IMR-90 (cell line): ENCODE data around the gene SLC1A5. TPM values are rescaled to one million over a fixed set of nuclear protein-coding genes. Genes with fewer than 3 reads are reported as not detected.

ENCODE experiments used
- ATAC-seq: fragments of 200-7000 bp; cut with Tn5 transposase; 2 replicates; pipeline ENCODE4 v1.9.1; 2020; ENCODE audit warnings: low read depth, mild to moderate bottlenecking, moderate library complexity
- BruUV-seq: library from RNA; stranded (reverse); fragments of 400-500 nt; replicated peaks from 2 replicates; lab custom pipeline; 2021; lab: Mats Ljungman, UMichigan
- CTCF ChIA-PET: fragments of 300-600 bp; formaldehyde crosslinking; extraction: SDS; loops from one replicate; lab custom pipeline; 2021; ENCODE audit warnings: antibody characterized with exemption; lab: Yijun Ruan, JAX
- POLR2A ChIA-PET: fragments of 300-600 bp; sonication (Branson Sonifier 250); formaldehyde crosslinking; loops from one replicate; lab custom pipeline; 2022; ENCODE audit warnings: antibody characterized with exemption; ENCODE audit not compliant: unreplicated experiment; lab: Charles Lee
- DNase-seq: peaks from one replicate; pipeline ENCODE4 v3.0.0; 2013
- H2AFZ ChIP-seq: replicated peaks from 2 replicates; pipeline ENCODE3; 2013; ENCODE audit warnings: low read length, mild to moderate bottlenecking; ENCODE audit not compliant: poor library complexity
- H2AK5ac ChIP-seq: 2 replicates; pipeline ENCODE4 v1.6.1; 2013; ENCODE audit warnings: low read depth, low read length, inconsistent platforms
- H2AK9ac ChIP-seq: replicated peaks from 2 replicates; pipeline ENCODE3; 2013; ENCODE audit warnings: mild to moderate bottlenecking, low read depth, low read length, moderate library complexity; ENCODE audit not compliant: poor library complexity
- H2BK120ac ChIP-seq: 2 replicates; pipeline ENCODE4 v1.6.1; 2013; ENCODE audit warnings: low read depth, low read length, inconsistent platforms
- H2BK15ac ChIP-seq: 3 replicates; pipeline ENCODE4 v1.6.1; 2013; ENCODE audit warnings: low read depth, low read length, inconsistent platforms
- H2BK20ac ChIP-seq: 2 replicates; pipeline ENCODE4 v1.6.1; 2013; ENCODE audit warnings: low read depth, mild to moderate bottlenecking, inconsistent platforms, low read length, moderate library complexity
- H2BK5ac ChIP-seq: 2 replicates; pipeline ENCODE4 v1.6.1; 2013; ENCODE audit warnings: mild to moderate bottlenecking, low read depth, low read length, inconsistent platforms; ENCODE audit not compliant: poor library complexity, severe bottlenecking
- H3K14ac ChIP-seq: replicated peaks from 2 replicates; pipeline ENCODE4 v1.6.1; 2013; ENCODE audit warnings: low read depth, low read length, inconsistent platforms
- H3K18ac ChIP-seq: 2 replicates; pipeline ENCODE4 v1.6.1; 2013; ENCODE audit warnings: low read depth, low read length, control low read depth
- H3K23ac ChIP-seq: 2 replicates; pipeline ENCODE4 v1.6.1; 2013; ENCODE audit warnings: low read depth, low read length, inconsistent platforms
- H3K27ac ChIP-seq: 2 replicates; pipeline ENCODE4 v1.5.1; 2013; ENCODE audit warnings: mild to moderate bottlenecking, control low read depth, low read length; ENCODE audit not compliant: insufficient read depth
- H3K27me3 ChIP-seq: 2 replicates; pipeline ENCODE4 v1.6.1; 2013; ENCODE audit warnings: low read length; ENCODE audit not compliant: control insufficient read depth, insufficient read depth
- H3K36me3 ChIP-seq: 2 replicates; pipeline ENCODE4 v1.6.1; 2013; ENCODE audit warnings: low read length, mixed read lengths; ENCODE audit not compliant: control insufficient read depth, insufficient read depth
- H3K4ac ChIP-seq: 2 replicates; pipeline ENCODE4 v1.6.1; 2013; ENCODE audit warnings: low read depth, low read length, inconsistent platforms
- H3K4me1 ChIP-seq: 2 replicates; pipeline ENCODE4 v1.6.1; 2013; ENCODE audit warnings: low read length, mixed read lengths; ENCODE audit not compliant: control insufficient read depth, insufficient read depth
- H3K4me2 ChIP-seq: 2 replicates; pipeline ENCODE4 v1.6.1; 2013; ENCODE audit warnings: low read depth, mild to moderate bottlenecking, control low read depth, low read length, moderate library complexity
- H3K4me3 ChIP-seq: 2 replicates; pipeline ENCODE4 v1.5.1; 2013; ENCODE audit warnings: low read depth, mild to moderate bottlenecking, control low read depth, low read length, moderate library complexity; ENCODE audit not compliant: insufficient read depth
- H3K56ac ChIP-seq: 2 replicates; pipeline ENCODE4 v1.6.1; 2013; ENCODE audit warnings: low read length, inconsistent platforms; ENCODE audit not compliant: insufficient read depth; ENCODE audit errors: extremely low read depth
- H3K79me1 ChIP-seq, 2 experiments: 2 replicates each; pipeline ENCODE4 v1.6.1; 2013; ENCODE audit warnings: low read length in 2 of 2, inconsistent platforms in 1 of 2, low read depth in 1 of 2
- H3K9ac ChIP-seq: 2 replicates; pipeline ENCODE4 v1.6.1; 2013; ENCODE audit warnings: low read depth, low read length, control low read depth
- H3K9me1 ChIP-seq: 2 replicates; pipeline ENCODE4 v1.6.1; 2013; ENCODE audit warnings: low read length, inconsistent platforms; ENCODE audit not compliant: insufficient read depth
- H3K9me3 ChIP-seq: 2 replicates; pipeline ENCODE4 v1.6.1; 2013; ENCODE audit warnings: low read length; ENCODE audit not compliant: control insufficient read depth, insufficient read depth
- H4K20me1 ChIP-seq: 2 replicates; pipeline ENCODE4 v1.6.1; 2013; ENCODE audit warnings: low read length, inconsistent platforms; ENCODE audit not compliant: insufficient read depth
- H4K5ac ChIP-seq: 2 replicates; pipeline ENCODE4 v1.6.1; 2013; ENCODE audit warnings: mild to moderate bottlenecking, low read depth, low read length, control low read depth
- H4K8ac ChIP-seq, 2 experiments: 2 replicates each; pipeline ENCODE4 v1.6.1; 2013; ENCODE audit warnings: low read depth in 2 of 2, low read length in 2 of 2, control low read depth in 1 of 2, inconsistent platforms in 1 of 2
- H4K91ac ChIP-seq: 2 replicates; pipeline ENCODE4 v1.6.1; 2013; ENCODE audit warnings: low read depth, low read length, inconsistent platforms; ENCODE audit not compliant: insufficient read depth
- CEBPB ChIP-seq: IDR thresholded peaks from 2 replicates; pipeline ENCODE4 v1.6.1; 2012; ENCODE audit warnings: low read depth, low read length, improper control_type of control experiment
- MXI1 ChIP-seq: IDR thresholded peaks from 2 replicates; pipeline ENCODE4 v1.6.1; 2012; ENCODE audit warnings: low read depth, mild to moderate bottlenecking, low read length, moderate library complexity, borderline replicate concordance
- POLR2A ChIP-seq: IDR thresholded peaks from 2 replicates; pipeline ENCODE4 v1.6.1; 2012; ENCODE audit warnings: mild to moderate bottlenecking, low read depth, low read length
- RAD21 ChIP-seq: IDR thresholded peaks from 2 replicates; pipeline ENCODE4 v1.6.1; 2012; ENCODE audit warnings: low read length, improper control_type of control experiment
- RCOR1 ChIP-seq: IDR thresholded peaks from 2 replicates; pipeline ENCODE4 v1.6.1; 2012; ENCODE audit warnings: mild to moderate bottlenecking, low read length, improper control_type of control experiment; ENCODE audit not compliant: insufficient replicate concordance
- SMC3 ChIP-seq: fragments of 150-350 bp; IDR thresholded peaks from 2 replicates; pipeline ENCODE4 v1.6.1; 2016; ENCODE audit warnings: low read depth, mild to moderate bottlenecking, antibody characterized with exemption, low read length, moderate library complexity
- USF2 ChIP-seq: fragments of 150-350 bp; IDR thresholded peaks from 2 replicates; pipeline ENCODE4 v1.6.1; 2017; ENCODE audit warnings: mild to moderate bottlenecking, antibody characterized with exemption, low read length, low read depth
- WGBS, 2 experiments: methylation state at CpG; one replicate each; pipeline versions ENCODE4 v1.1.5 to v1.1.7; 2013; ENCODE audit warnings: missing lambda C conversion rate in 2 of 2; ENCODE audit not compliant: insufficient read length in 1 of 2; ENCODE audit errors: extremely low coverage in 2 of 2; 5-methylcytosine and 5-hydroxymethylcytosine counted together
- dilution Hi-C: fragments of 300-500 bp; cut with HindIII; formaldehyde crosslinking; loops from one replicate; pipeline ENCODE4 v1.14.3; 2018; ENCODE audit warnings: low sequenced_read_pairs; ENCODE audit not compliant: unreplicated experiment
- in situ Hi-C: fragments of 300-500 bp; cut with MboI; formaldehyde crosslinking; loops from 3 replicates; pipeline ENCODE4 v1.14.3; 2019; ENCODE audit warnings: low sequenced_read_pairs, inconsistent platforms, mixed read lengths
- intact Hi-C: fragments of 100-400 bp; cut with micrococcal nuclease; formaldehyde crosslinking; loops from 2 replicates; pipeline ENCODE4 v1.10.0; 2022
- polyA plus RNA-seq, 3 experiments: library from polyadenylated mRNA; depleted of rRNA; stranded (reverse); fragments of >200 nt; gene quantifications; 2 replicates each; pipeline ENCODE4 v1.2.3, GENCODE V29; 2012; ENCODE audit warnings: low replicate concordance in 1 of 3
- total RNA-seq: library from RNA; depleted of rRNA; stranded (reverse); fragments of >200 nt; gene quantifications from 2 replicates; pipeline ENCODE4 v1.2.3, GENCODE V29; 2012

Gene SLC1A5
- total and polyA plus RNA-seq, 2 of the 4 experiments (the other 2 are of a cell fraction): 142 to 171 TPM

DNA sequence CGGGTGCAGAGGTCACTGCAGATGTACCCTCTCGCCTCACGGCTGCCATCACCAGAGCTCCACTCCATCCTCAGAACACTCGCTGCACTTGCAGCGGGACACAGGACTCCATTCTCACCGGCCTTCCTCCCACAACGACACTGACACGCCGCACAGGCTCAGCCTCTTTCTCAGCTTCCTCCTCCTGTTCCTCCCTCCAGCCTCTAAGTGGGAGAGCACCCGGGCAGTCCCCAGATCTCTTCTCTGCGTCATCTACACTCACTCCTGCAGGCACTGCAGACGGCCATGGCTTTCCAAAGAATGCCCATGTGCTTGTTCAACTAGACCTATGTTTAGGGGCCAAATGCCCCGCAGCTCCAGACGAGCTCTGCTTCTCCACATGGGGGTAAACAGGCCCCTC lies 56.8 kb downstream of the SLC1A5 start:
- CTCF ChIA-PET: no interaction called here
- Histone ChIP-seq H3K9me3 (no peaks in the 10 kb centered on the region), H4K8ac (0 out of 4 replicates have a peak overlapping the region, but pooled peaks of 1 of the 2 experiments have one; percentile 6), H3K23ac (peak overlapping the region; percentile 22; the same call in 1 of the 2 replicates), H3K36me3 (peaks cover 63% of the 10 kb centered on the region), H3K27ac (no peak overlapping the region), H2BK15ac (no peak overlapping the region), H3K27me3 (no peaks in the 10 kb centered on the region), H3K4me3 (no peak overlapping the region), H3K9ac (no peak overlapping the region), H3K56ac (no peak overlapping the region), H4K5ac (no peak overlapping the region), H3K9me1 (peaks cover 19% of the 10 kb centered on the region), H3K4me1 (peaks cover 18% of the 10 kb centered on the region), H3K18ac (no peak overlapping the region), H3K4me2 (0 out of 2 replicates have a peak overlapping the region, but pooled peaks have one; percentile 10), H4K20me1 (peaks cover 81% of the 10 kb centered on the region), H2BK120ac (peak overlapping the region; percentile 4; the same call in 1 of the 2 replicates), H2BK20ac (no peak overlapping the region), H2AK9ac (peak overlapping the region; percentile 73), H4K91ac (peak overlapping the region; percentile 6; the same call in 1 of the 2 replicates), H3K14ac (no peak overlapping the region), H2AK5ac (peak overlapping the region; percentile 78; the same call in 1 of the 2 replicates), H2BK5ac (no peak overlapping the region), H3K4ac (peak overlapping the region; percentile 27; the same call in 1 of the 2 replicates), H3K79me1 (peaks cover 38 to 86% of the 10 kb centered on the region in 2 experiments), H2AFZ (no peak overlapping the region)
- dilution Hi-C loops: no loop called here
- intact Hi-C loops: no loop called here
- no peak for TF ChIP-seq POLR2A
- TF ChIP-seq USF2: no peak
- TF ChIP-seq CEBPB: no peak
- TF ChIP-seq SMC3: no peak
- TF ChIP-seq MXI1: no peak
- TF ChIP-seq RCOR1: no peak
- no peak for TF ChIP-seq RAD21
- no peak for ATAC-seq
- POLR2A ChIA-PET: no interaction called here
- WGBS, 2 experiments: 86% methylated on average over 12 of the region's 14 CpGs; no CpG with 5 or more reads in 1 of the 2 experiments
- BruUV-seq: no TSS peak
- in situ Hi-C loops: no loop called here
- DNase-seq: no peak
